HEK293 (cell line): Measurements from ENCODE around the gene CRISP2.

Experiments used
- CTCF ChIA-PET: fragments of 350-600 bp; formaldehyde crosslinking; extraction: SDS; loops from one replicate; lab custom pipeline; 2021; ENCODE audit warnings: antibody characterized with exemption; lab: Yijun Ruan, JAX
- POLR2A ChIA-PET: fragments of 300-600 bp; formaldehyde crosslinking; extraction: SDS; loops from one replicate; lab custom pipeline; 2020; ENCODE audit warnings: antibody characterized with exemption, inconsistent platforms; lab: Yijun Ruan, JAX
- H3K27ac ChIP-seq: fragments of 200-500 bp; sonication (Bioruptor generic); 2 replicates; pipeline ENCODE4 v1.5.1; 2014; ENCODE audit warnings: low read depth, low read length, control low read depth, inconsistent platforms; ENCODE audit errors: extremely low read depth
- H3K36me3 ChIP-seq, 2 experiments: fragments of 200-500 bp in 1 of 2; sonication (Bioruptor generic) in 1 of 2; 1 replicate in 1 of 2; 2 replicates in 1 of 2; pipeline ENCODE4 v1.5.1; 2014 to 2017; ENCODE audit warnings: inconsistent platforms in 2 of 2, low read length in 2 of 2; ENCODE audit not compliant: control insufficient read depth in 2 of 2, insufficient read depth in 1 of 2
- H3K4me1 ChIP-seq: fragments of 200-500 bp; sonication (Bioruptor generic); 2 replicates; pipeline ENCODE4 v1.5.1; 2014; ENCODE audit warnings: mild to moderate bottlenecking, low read length, inconsistent platforms; ENCODE audit not compliant: control insufficient read depth, insufficient read depth
- H3K4me3 ChIP-seq: 2 replicates; pipeline ENCODE4 v1.5.1; 2011; ENCODE audit warnings: low read depth, mild to moderate bottlenecking, control low read depth, low read length, moderate library complexity
- H3K9me3 ChIP-seq: fragments of 200-500 bp; sonication (Bioruptor generic); 2 replicates; pipeline ENCODE4 v1.5.1; 2014; ENCODE audit warnings: low read depth, low read length, inconsistent platforms; ENCODE audit not compliant: control insufficient read depth, insufficient read depth
- HIC1 ChIP-seq: fragments of 450-650 bp; formaldehyde crosslinking; IDR thresholded peaks from 2 replicates; pipeline ENCODE4 v1.5.1; 2016; ENCODE audit warnings: missing biosample characterization, missing genetic modification characterization
- KLF10 ChIP-seq: fragments of 450-650 bp; IDR thresholded peaks from 2 replicates; pipeline ENCODE4 v1.5.1; 2018; ENCODE audit warnings: missing biosample characterization, mild to moderate bottlenecking, missing genetic modification characterization
- WT1 ChIP-seq: fragments of 450-650 bp; formaldehyde crosslinking; IDR thresholded peaks from 2 replicates; pipeline ENCODE4 v1.5.1; 2016; ENCODE audit warnings: missing biosample characterization, missing genetic modification characterization
- ZBTB1 ChIP-seq: fragments of 450-650 bp; formaldehyde crosslinking; IDR thresholded peaks from 2 replicates; pipeline ENCODE4 v1.5.1; 2016; ENCODE audit warnings: missing biosample characterization, missing genetic modification characterization
- ZBTB11 ChIP-seq: fragments of 450-650 bp; formaldehyde crosslinking; conservative IDR thresholded peaks from 2 replicates; pipeline ENCODE4 v1.5.1; 2016; ENCODE audit warnings: low read depth, missing biosample characterization, missing genetic modification characterization
- ZBTB44 ChIP-seq: fragments of 450-650 bp; IDR thresholded peaks from 2 replicates; pipeline ENCODE4 v1.5.1; 2018; ENCODE audit warnings: missing biosample characterization, mild to moderate bottlenecking, missing genetic modification characterization
- ZIC2 ChIP-seq: fragments of 450-650 bp; formaldehyde crosslinking; IDR thresholded peaks from 2 replicates; pipeline ENCODE4 v1.5.1; 2016; ENCODE audit warnings: missing biosample characterization, missing genetic modification characterization
- ZNF140 ChIP-seq: fragments of 450-650 bp; formaldehyde crosslinking; IDR thresholded peaks from 2 replicates; pipeline ENCODE4 v1.5.1; 2016; ENCODE audit warnings: missing biosample characterization, missing genetic modification characterization
- ZNF155 ChIP-seq: fragments of 450-650 bp; formaldehyde crosslinking; IDR thresholded peaks from 2 replicates; pipeline ENCODE4 v1.5.1; 2016; ENCODE audit warnings: missing biosample characterization, missing genetic modification characterization
- ZNF2 ChIP-seq: fragments of 450-650 bp; formaldehyde crosslinking; IDR thresholded peaks from 2 replicates; pipeline ENCODE4 v1.5.1; 2016; ENCODE audit warnings: missing biosample characterization, missing genetic modification characterization
- ZNF24 ChIP-seq: fragments of 450-650 bp; formaldehyde crosslinking; IDR thresholded peaks from 2 replicates; pipeline ENCODE4 v1.5.1; 2016; ENCODE audit warnings: missing biosample characterization, missing genetic modification characterization
- ZNF280D ChIP-seq: fragments of 450-650 bp; formaldehyde crosslinking; IDR thresholded peaks from 2 replicates; pipeline ENCODE4 v1.5.1; 2016; ENCODE audit warnings: missing biosample characterization, missing genetic modification characterization
- ZNF302 ChIP-seq: fragments of 450-650 bp; formaldehyde crosslinking; IDR thresholded peaks from 2 replicates; pipeline ENCODE4 v1.5.1; 2016; ENCODE audit warnings: missing biosample characterization, missing genetic modification characterization, low read depth
- ZNF335 ChIP-seq: fragments of 450-650 bp; formaldehyde crosslinking; conservative IDR thresholded peaks from 2 replicates; pipeline ENCODE4 v1.5.1; 2016; ENCODE audit warnings: missing biosample characterization, missing genetic modification characterization
- ZNF362 ChIP-seq: fragments of 450-650 bp; formaldehyde crosslinking; IDR thresholded peaks from 2 replicates; pipeline ENCODE4 v1.5.1; 2016; ENCODE audit warnings: missing biosample characterization, missing genetic modification characterization
- ZNF366 ChIP-seq: fragments of 450-650 bp; formaldehyde crosslinking; conservative IDR thresholded peaks from 2 replicates; pipeline ENCODE4 v1.5.1; 2016; ENCODE audit warnings: missing biosample characterization, missing genetic modification characterization
- ZNF391 ChIP-seq: fragments of 450-650 bp; formaldehyde crosslinking; IDR thresholded peaks from 2 replicates; pipeline ENCODE4 v1.5.1; 2016; ENCODE audit warnings: low read depth, missing biosample characterization, missing genetic modification characterization, borderline replicate concordance
- ZNF660 ChIP-seq: fragments of 450-650 bp; IDR thresholded peaks from 2 replicates; pipeline ENCODE4 v1.5.1; 2018; ENCODE audit warnings: missing biosample characterization, mild to moderate bottlenecking, missing genetic modification characterization
- ZNF670 ChIP-seq: fragments of 450-650 bp; formaldehyde crosslinking; IDR thresholded peaks from 2 replicates; pipeline ENCODE4 v1.5.1; 2016; ENCODE audit warnings: missing biosample characterization, missing genetic modification characterization, low read depth
- ZNF692 ChIP-seq: fragments of 450-650 bp; formaldehyde crosslinking; IDR thresholded peaks from 2 replicates; pipeline ENCODE4 v1.5.1; 2016; ENCODE audit warnings: missing biosample characterization, missing genetic modification characterization
- ZNF76 ChIP-seq: fragments of 450-650 bp; formaldehyde crosslinking; IDR thresholded peaks from 2 replicates; pipeline ENCODE4; 2016; ENCODE audit warnings: low read depth, missing biosample characterization, missing genetic modification characterization, borderline replicate concordance

Gene CRISP2

GRCh38 chr6:49721297-49721696 is 8.0 kb upstream of the CRISP2 start:
- Histone ChIP-seq H3K4me1 (no peaks in the 10 kb centered on the region), H3K27ac (no peak overlapping the region), H3K9me3 (no peaks in the 10 kb centered on the region), H3K36me3 (no peaks in the 10 kb centered on the region), H3K4me3 (no peak overlapping the region)
- ChIA-PET CTCF (no interaction called here), POLR2A (no interaction called here)
- TF ChIP-seq ZNF670 (tag by site-specific recombination) = no peak
- no peak for TF ChIP-seq ZNF140 (tag by site-specific recombination)
- no peak for TF ChIP-seq WT1 (tag by site-specific recombination)
- no peak for TF ChIP-seq ZNF335 (tag by site-specific recombination)
- no peak for TF ChIP-seq ZIC2 (tag by site-specific recombination)
- no peak for TF ChIP-seq ZNF76 (tag by site-specific recombination)
- no peak for TF ChIP-seq ZNF362 (tag by site-specific recombination)
- TF ChIP-seq ZBTB11 (tag by site-specific recombination) = no peak
- TF ChIP-seq ZNF2 (tag by site-specific recombination) = no peak
- no peak for TF ChIP-seq ZNF660 (tag by site-specific recombination)
- no peak for TF ChIP-seq ZNF391 (tag by site-specific recombination)
- TF ChIP-seq ZNF302 (tag by site-specific recombination) = no peak
- no peak for TF ChIP-seq ZNF155 (tag by site-specific recombination)
- TF ChIP-seq ZBTB44 (tag by site-specific recombination) = no peak
- no peak for TF ChIP-seq KLF10
- no peak for TF ChIP-seq ZNF24 (tag by site-specific recombination)

- H3K4me3 ChIP-seq = no peak overlapping the region
- H3K4me1 ChIP-seq = no peaks in the 10 kb centered on the region
- no peak overlapping the region for H3K27ac ChIP-seq
- no peaks in the 10 kb centered on the region for H3K9me3 ChIP-seq
- H3K36me3 ChIP-seq = no peaks in the 10 kb centered on the region
- CTCF ChIA-PET = interaction anchor here (0.6 kb wide), 2 partner anchors 9 to 128 kb away, joined by 4 read pairs; no protein-coding TSS in a partner anchor
- POLR2A ChIA-PET = no interaction called here
- TF ChIP-seq ZNF280D (tag by site-specific recombination) (no peak), ZBTB44 (tag by site-specific recombination) (no peak), ZNF692 (no peak), HIC1 (tag by site-specific recombination) (no peak), ZNF366 (no peak), ZBTB1 (tag by site-specific recombination) (no peak)
These were observed 7.0 kb upstream of the CRISP2 start for GRCh38 chr6:49720372-49720771.
